Neural cell (in vitro differentiated cells): Measurements from ENCODE around the gene ATP12A.

Experiments
- CTCF ChIP-seq: fragments of 450-650 bp; IDR thresholded peaks from 2 replicates; pipeline ENCODE4 v1.5.1; 2014; ENCODE audit warnings: antibody characterized with exemption, mild to moderate bottlenecking, moderate library complexity; ENCODE audit not compliant: poor library complexity, severe bottlenecking
- EP300 ChIP-seq: fragments of 450-650 bp; conservative IDR thresholded peaks from 2 replicates; pipeline ENCODE4 v1.6.1; 2014; ENCODE audit warnings: antibody characterized with exemption, mild to moderate bottlenecking, moderate library complexity; ENCODE audit not compliant: poor library complexity, severe bottlenecking
- EZH2 ChIP-seq: fragments of 200-600, 300-800 bp; shearing (Covaris generic), sonication (generic); IDR thresholded peaks from 2 replicates; pipeline ENCODE4 v1.6.1; 2014; ENCODE audit warnings: antibody characterized with exemption, low read length, borderline replicate concordance, mild to moderate bottlenecking; ENCODE audit not compliant: insufficient read depth, poor library complexity, severe bottlenecking
- RAD21 ChIP-seq: fragments of 450-650 bp; conservative IDR thresholded peaks from 2 replicates; pipeline ENCODE4 v1.6.1; 2014; ENCODE audit warnings: antibody characterized with exemption, mild to moderate bottlenecking, moderate library complexity
- REST ChIP-seq: IDR thresholded peaks from 2 replicates; pipeline ENCODE4 v1.6.1; 2012; ENCODE audit warnings: borderline replicate concordance
- SMC3 ChIP-seq: fragments of 450-650 bp; conservative IDR thresholded peaks from 2 replicates; pipeline ENCODE4 v1.6.1; 2014; ENCODE audit warnings: antibody characterized with exemption, mild to moderate bottlenecking, moderate library complexity; ENCODE audit not compliant: poor library complexity
- TAF1 ChIP-seq: IDR thresholded peaks from 2 replicates; pipeline ENCODE4 v1.6.1; 2012; ENCODE audit warnings: low read depth

GRCh38 chr13:24724714-24725113 is 44.5 kb downstream of the ATP12A start:
- TF ChIP-seq CTCF (no peak), EZH2 (no peak), RAD21 (no peak), TAF1 (no peak), REST (no peak), EP300 (no peak), SMC3 (no peak)
